OCI-LY1 (cell line): ENCODE data around the gene GTF3C1.

Experiments used
- H2AFZ ChIP-seq: fragments of 200-600 bp; sonication (generic), shearing (Covaris generic); 2 replicates; pipeline ENCODE4 v1.6.0; 2014; ENCODE audit warnings: antibody characterized with exemption, mild to moderate bottlenecking, low read length
- H3F3A ChIP-seq: fragments of 200-600 bp; sonication (generic), shearing (Covaris generic); 2 replicates; pipeline ENCODE4 v1.6.0; 2014; ENCODE audit warnings: mild to moderate bottlenecking, antibody characterized with exemption, low read length, moderate library complexity; ENCODE audit not compliant: insufficient read depth
- H3K27ac ChIP-seq: fragments of 200-600 bp; sonication (generic); 2 replicates; pipeline ENCODE4 v1.5.1; 2014; ENCODE audit warnings: low read length, mixed run types, mild to moderate bottlenecking, low read depth; ENCODE audit not compliant: poor library complexity, severe bottlenecking
- H3K27me3 ChIP-seq: fragments of 200-600 bp; sonication (generic); 2 replicates; pipeline ENCODE4 v1.6.0; 2014; ENCODE audit warnings: antibody characterized with exemption, mild to moderate bottlenecking, low read length, moderate library complexity; ENCODE audit not compliant: insufficient read depth
- H3K36me3 ChIP-seq: fragments of 200-600 bp; sonication (generic); 2 replicates; pipeline ENCODE4 v1.6.1; 2014; ENCODE audit warnings: mild to moderate bottlenecking, antibody characterized with exemption, low read length, moderate library complexity, mixed read lengths; ENCODE audit not compliant: insufficient read depth
- H3K4me1 ChIP-seq: fragments of 200-600 bp; sonication (generic); 2 replicates; pipeline ENCODE4 v1.5.1; 2014; ENCODE audit warnings: mild to moderate bottlenecking, low read length, moderate library complexity; ENCODE audit not compliant: insufficient read depth, severe bottlenecking
- H3K4me2 ChIP-seq: fragments of 200-600 bp; sonication (generic), shearing (Covaris generic); 2 replicates; pipeline ENCODE4 v1.6.1; 2014; ENCODE audit warnings: low read length
- H3K4me3 ChIP-seq: fragments of 200-600 bp; sonication (generic); 2 replicates; pipeline ENCODE4 v1.5.1; 2014; ENCODE audit warnings: low read length, low read depth, mild to moderate bottlenecking, mixed read lengths; ENCODE audit not compliant: poor library complexity, severe bottlenecking
- H3K79me2 ChIP-seq: fragments of 200-600 bp; shearing (Covaris generic); 2 replicates; pipeline ENCODE4 v1.6.1; 2016; ENCODE audit warnings: mixed run types, low read length, mixed read lengths; ENCODE audit not compliant: insufficient read depth
- H3K9ac ChIP-seq: fragments of 200-600 bp; sonication (generic), shearing (Covaris generic); 2 replicates; pipeline ENCODE4 v1.6.1; 2014; ENCODE audit warnings: mild to moderate bottlenecking, low read length, mixed read lengths
- H3K9me2 ChIP-seq: fragments of 200-600 bp; sonication (generic), shearing (Covaris generic); 2 replicates; pipeline ENCODE4 v1.6.1; 2014; ENCODE audit warnings: low read depth, mild to moderate bottlenecking, low read length, mixed read lengths
- H3K9me3 ChIP-seq: fragments of 200-600 bp; shearing (Covaris generic); 2 replicates; pipeline ENCODE4 v1.6.1; 2014; ENCODE audit warnings: low read length, mixed read lengths
- H4K20me1 ChIP-seq: fragments of 200-600 bp; sonication (generic), shearing (Covaris generic); 2 replicates; pipeline ENCODE4 v1.6.0; 2016; ENCODE audit warnings: mild to moderate bottlenecking, low read length; ENCODE audit not compliant: insufficient read depth
- EZH2 ChIP-seq: fragments of 200-600 bp; sonication (generic), shearing (Covaris generic); IDR thresholded peaks from 2 replicates; pipeline ENCODE4 v1.8.0; 2017; ENCODE audit warnings: borderline replicate concordance, mixed run types, mild to moderate bottlenecking, antibody characterized with exemption, low read length, moderate library complexity, mixed read lengths
- TF ChIP-seq, protein P1 (sequence below): fragments of 200-600 bp; sonication (generic), shearing (Covaris generic); IDR thresholded peaks from 2 replicates; pipeline ENCODE4 v1.5.1; 2017; ENCODE audit warnings: mild to moderate bottlenecking, antibody characterized with exemption, low read length, moderate library complexity, mixed read lengths

Gene GTF3C1

DNA sequence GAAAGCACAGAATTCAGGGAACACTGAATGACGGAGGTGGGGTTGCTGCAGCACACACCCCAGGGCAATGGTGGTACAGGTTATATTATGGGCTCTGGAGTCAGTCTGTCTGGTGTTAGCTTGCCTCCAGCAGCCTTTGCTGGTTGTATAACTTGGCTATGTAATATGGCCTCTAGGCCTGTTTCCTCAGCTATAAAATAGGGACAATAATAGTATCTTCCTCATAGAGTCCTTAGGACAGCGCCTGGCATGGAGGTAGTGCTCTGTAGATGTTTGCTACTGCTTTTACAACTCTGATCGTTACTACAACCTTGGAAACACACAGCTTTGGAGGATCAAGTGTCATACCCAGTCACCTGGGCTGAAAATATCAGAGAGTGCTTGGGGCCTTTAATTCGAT lies 31.5 kb downstream of the GTF3C1 start:
- no peak overlapping the region for H3K4me3 ChIP-seq

GRCh38 chr16:27517664-27518063 lies 32.0 kb downstream of the GTF3C1 start:
- Histone ChIP-seq H3K27ac (no peak overlapping the region), H3F3A (no peaks in the 10 kb centered on the region), H3K4me2 (no peak overlapping the region), H3K36me3 (peaks cover 30% of the 10 kb centered on the region; the same call in 1 of the 2 replicates), H3K4me3 (no peak overlapping the region), H2AFZ (no peak overlapping the region), H3K27me3 (no peaks in the 10 kb centered on the region), H3K9ac (no peak overlapping the region), H3K79me2 (no peaks in the 10 kb centered on the region), H4K20me1 (no peaks in the 10 kb centered on the region), H3K9me3 (no peaks in the 10 kb centered on the region), H3K9me2 (no peaks in the 10 kb centered on the region), H3K4me1 (no peaks in the 10 kb centered on the region)
- no peak for TF ChIP-seq EZH2
- TF ChIP-seq, protein P1, sequence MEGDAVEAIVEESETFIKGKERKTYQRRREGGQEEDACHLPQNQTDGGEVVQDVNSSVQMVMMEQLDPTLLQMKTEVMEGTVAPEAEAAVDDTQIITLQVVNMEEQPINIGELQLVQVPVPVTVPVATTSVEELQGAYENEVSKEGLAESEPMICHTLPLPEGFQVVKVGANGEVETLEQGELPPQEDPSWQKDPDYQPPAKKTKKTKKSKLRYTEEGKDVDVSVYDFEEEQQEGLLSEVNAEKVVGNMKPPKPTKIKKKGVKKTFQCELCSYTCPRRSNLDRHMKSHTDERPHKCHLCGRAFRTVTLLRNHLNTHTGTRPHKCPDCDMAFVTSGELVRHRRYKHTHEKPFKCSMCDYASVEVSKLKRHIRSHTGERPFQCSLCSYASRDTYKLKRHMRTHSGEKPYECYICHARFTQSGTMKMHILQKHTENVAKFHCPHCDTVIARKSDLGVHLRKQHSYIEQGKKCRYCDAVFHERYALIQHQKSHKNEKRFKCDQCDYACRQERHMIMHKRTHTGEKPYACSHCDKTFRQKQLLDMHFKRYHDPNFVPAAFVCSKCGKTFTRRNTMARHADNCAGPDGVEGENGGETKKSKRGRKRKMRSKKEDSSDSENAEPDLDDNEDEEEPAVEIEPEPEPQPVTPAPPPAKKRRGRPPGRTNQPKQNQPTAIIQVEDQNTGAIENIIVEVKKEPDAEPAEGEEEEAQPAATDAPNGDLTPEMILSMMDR: no peak

More for the DNA sequence above, 31.5 kb downstream of the GTF3C1 start:
- no peaks in the 10 kb centered on the region for H4K20me1 ChIP-seq
- no peaks in the 10 kb centered on the region for H3K9me3 ChIP-seq
- H3K9me2 ChIP-seq: no peaks in the 10 kb centered on the region
- no peak overlapping the region for H2AFZ ChIP-seq
- H3F3A ChIP-seq: no peaks in the 10 kb centered on the region
- H3K4me1 ChIP-seq: no peaks in the 10 kb centered on the region
- no peak overlapping the region for H3K27ac ChIP-seq
- no peak overlapping the region for H3K9ac ChIP-seq
- H3K36me3 ChIP-seq: peaks cover 29% of the 10 kb centered on the region; the same call in 1 of the 2 replicates
- H3K79me2 ChIP-seq: no peaks in the 10 kb centered on the region
- TF ChIP-seq, protein P1: no peak
- TF ChIP-seq EZH2: no peak
- no peaks in the 10 kb centered on the region for H3K27me3 ChIP-seq
- no peak overlapping the region for H3K4me2 ChIP-seq

DNA sequence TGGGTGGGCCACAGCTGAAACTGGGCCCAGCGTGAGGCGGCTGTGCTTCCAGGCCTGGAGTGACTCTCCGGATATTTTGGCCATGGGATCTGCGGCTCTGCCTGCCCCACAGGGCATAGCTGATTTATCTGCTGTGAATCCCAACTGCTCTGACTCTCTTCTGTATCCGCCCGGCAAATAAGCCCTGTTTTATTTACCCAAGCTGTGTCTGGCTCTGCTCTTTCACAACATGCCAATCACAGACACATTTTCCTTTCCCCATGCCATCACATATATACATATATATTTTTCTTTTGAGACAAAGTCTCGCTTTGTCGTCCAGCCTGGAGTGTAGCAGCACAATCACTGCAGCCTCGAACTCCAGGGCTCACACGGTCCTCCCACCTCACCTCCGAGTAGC lies 33.3 kb downstream of the GTF3C1 start:
- Histone ChIP-seq H3K4me2 (no peak overlapping the region), H3K27ac (no peak overlapping the region), H3F3A (no peaks in the 10 kb centered on the region), H3K36me3 (peaks cover 37% of the 10 kb centered on the region), H3K79me2 (no peaks in the 10 kb centered on the region), H3K9me2 (no peaks in the 10 kb centered on the region), H3K27me3 (no peaks in the 10 kb centered on the region), H3K9me3 (no peaks in the 10 kb centered on the region), H3K9ac (no peak overlapping the region), H4K20me1 (no peaks in the 10 kb centered on the region), H3K4me3 (no peak overlapping the region), H3K4me1 (no peaks in the 10 kb centered on the region), H2AFZ (no peak overlapping the region)
- no peak for TF ChIP-seq EZH2

- H3K4me3 ChIP-seq: no peak overlapping the region
- peaks cover 40% of the 10 kb centered on the region for H3K36me3 ChIP-seq
- no peak overlapping the region for H3K9ac ChIP-seq
- H3F3A ChIP-seq: no peaks in the 10 kb centered on the region
- H2AFZ ChIP-seq: no peak overlapping the region
- no peaks in the 10 kb centered on the region for H3K4me1 ChIP-seq
- H3K9me3 ChIP-seq: no peaks in the 10 kb centered on the region
- no peaks in the 10 kb centered on the region for H3K27me3 ChIP-seq
- no peaks in the 10 kb centered on the region for H3K9me2 ChIP-seq
- H3K79me2 ChIP-seq: no peaks in the 10 kb centered on the region
- H3K4me2 ChIP-seq: no peak overlapping the region
- no peak for TF ChIP-seq EZH2
- TF ChIP-seq, protein P1: peak; percentile 84
- no peak overlapping the region for H3K27ac ChIP-seq
- H4K20me1 ChIP-seq: no peaks in the 10 kb centered on the region
These were observed 33.8 kb downstream of the GTF3C1 start for GRCh38 chr16:27515874-27516353.
